Mammary epithelial cell (primary cell): ENCODE data around the gene PIEZO2.

ENCODE experiments used
- EZH2 ChIP-seq: IDR thresholded peaks from 2 replicates; pipeline ENCODE4 v1.6.1; 2012; ENCODE audit warnings: low read length, inconsistent platforms, borderline replicate concordance
- TF ChIP-seq, protein P1 (sequence below), 2 donors: IDR thresholded peaks in 1 of 2; conservative IDR thresholded peaks in 1 of 2; 2 replicates each; pipeline ENCODE4 v1.5.1; 2011 to 2012; ENCODE audit warnings: inconsistent platforms in 2 of 2, low read length in 2 of 2, mild to moderate bottlenecking in 2 of 2, control low read depth in 1 of 2, low read depth in 1 of 2; ENCODE audit not compliant: insufficient read depth in 1 of 2; ENCODE audit errors: extremely low read depth in 1 of 2

- TF ChIP-seq, protein P1, sequence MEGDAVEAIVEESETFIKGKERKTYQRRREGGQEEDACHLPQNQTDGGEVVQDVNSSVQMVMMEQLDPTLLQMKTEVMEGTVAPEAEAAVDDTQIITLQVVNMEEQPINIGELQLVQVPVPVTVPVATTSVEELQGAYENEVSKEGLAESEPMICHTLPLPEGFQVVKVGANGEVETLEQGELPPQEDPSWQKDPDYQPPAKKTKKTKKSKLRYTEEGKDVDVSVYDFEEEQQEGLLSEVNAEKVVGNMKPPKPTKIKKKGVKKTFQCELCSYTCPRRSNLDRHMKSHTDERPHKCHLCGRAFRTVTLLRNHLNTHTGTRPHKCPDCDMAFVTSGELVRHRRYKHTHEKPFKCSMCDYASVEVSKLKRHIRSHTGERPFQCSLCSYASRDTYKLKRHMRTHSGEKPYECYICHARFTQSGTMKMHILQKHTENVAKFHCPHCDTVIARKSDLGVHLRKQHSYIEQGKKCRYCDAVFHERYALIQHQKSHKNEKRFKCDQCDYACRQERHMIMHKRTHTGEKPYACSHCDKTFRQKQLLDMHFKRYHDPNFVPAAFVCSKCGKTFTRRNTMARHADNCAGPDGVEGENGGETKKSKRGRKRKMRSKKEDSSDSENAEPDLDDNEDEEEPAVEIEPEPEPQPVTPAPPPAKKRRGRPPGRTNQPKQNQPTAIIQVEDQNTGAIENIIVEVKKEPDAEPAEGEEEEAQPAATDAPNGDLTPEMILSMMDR (conservative IDR thresholded peaks at IDR 0.05 in 1 of 2, IDR thresholded peaks at IDR 0.05 in 1 of 2; ENCODE audit: extremely low read depth in 1 of 2, insufficient read depth in 1 of 2, low read depth in 1 of 2, low read length in 2 of 2) = no peak
- TF ChIP-seq EZH2 = no peak
Observed at GRCh38 chr18:11155034-11155759, 5.8 kb upstream of the PIEZO2 start.
